Activated T-cell treated with anti-CD3 and anti-CD28 coated beads, Interleukin-2, amount 50 U/mL, for 48 hours (primary cell): ENCODE data around the gene LIMS1.
A peak's percentile ranks its signal among the peaks of the same experiment; 100 is the strongest.
"Not testable (repeated sequence)": the region's sequence is repeated elsewhere in the genome, so short reads cannot be mapped to it uniquely, and the experiment has no call there.

Experiments
- DNase-seq, 2 experiments: peaks; one replicate each; pipeline ENCODE4 v3.0.0-alpha.2; 2020

The LIMS1 gene

DNA sequence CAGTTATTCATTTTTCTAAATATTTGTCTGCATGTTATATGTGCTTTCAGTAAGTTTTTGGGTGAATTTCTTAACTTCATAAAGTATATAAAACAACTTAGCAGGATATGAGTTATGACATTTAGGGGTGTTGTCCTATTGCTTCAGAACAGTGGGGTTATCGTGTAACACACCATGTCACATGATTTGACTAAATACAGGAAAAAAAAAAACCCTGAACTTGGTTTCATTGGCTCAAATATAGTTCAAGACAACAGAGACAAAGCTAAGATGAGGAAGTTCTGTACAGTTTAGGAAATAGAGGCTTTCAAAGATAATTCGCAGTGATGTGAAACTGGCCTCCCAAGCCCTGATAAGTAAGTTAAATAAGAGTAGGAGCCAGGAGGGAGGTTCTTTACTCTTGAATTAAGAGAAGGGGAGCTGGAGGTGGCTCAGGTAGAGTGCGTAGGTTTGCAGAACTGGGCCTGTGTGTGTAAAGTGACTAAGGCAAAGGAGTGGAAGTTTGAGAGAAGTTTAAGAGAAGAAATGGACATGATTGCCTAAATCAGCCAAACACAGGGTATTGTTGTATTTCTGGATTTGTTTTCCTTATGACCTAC, 53.9 kb downstream of the LIMS1 start:
- DNase-seq = no peak

DNA sequence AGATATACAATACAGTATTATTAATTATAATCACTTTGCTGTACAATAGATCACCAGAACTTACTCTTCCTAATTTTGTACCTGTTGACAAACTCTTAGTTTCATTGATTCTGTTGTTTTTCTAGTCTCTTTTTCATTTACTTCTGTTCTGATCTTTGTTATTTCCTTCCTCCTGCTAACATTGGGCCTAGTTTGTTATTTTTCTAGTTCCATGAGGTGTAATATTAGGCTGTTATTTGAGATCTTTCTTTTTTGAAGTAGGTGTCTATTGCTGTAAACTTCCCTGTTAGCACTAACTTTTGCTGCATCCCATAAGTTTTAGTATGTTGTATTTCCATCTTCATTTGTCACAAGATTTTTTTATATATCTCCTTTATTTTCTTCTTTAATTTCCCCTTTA, 55.1 kb downstream of the LIMS1 start:
- DNase-seq = no peak

DNA sequence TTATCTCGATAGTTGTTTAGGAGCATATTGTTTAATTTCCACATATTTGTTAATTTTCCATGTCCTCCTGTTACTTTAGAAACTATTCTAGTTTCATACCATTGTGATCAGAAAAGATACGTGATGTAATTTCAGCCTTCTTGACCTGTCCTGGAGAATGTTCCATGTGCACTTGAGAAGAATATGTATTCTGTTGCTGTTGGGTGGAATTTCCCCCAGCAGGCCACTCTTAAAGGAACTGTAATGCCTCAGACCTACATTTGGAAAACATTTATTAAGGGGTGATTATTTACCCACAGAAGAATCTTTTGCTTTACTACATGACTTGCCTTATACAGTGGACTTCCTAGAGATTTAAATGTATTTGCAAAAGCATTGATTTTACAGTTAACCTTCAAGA, 55.5 kb downstream of the LIMS1 start:
- no peak for DNase-seq

DNA sequence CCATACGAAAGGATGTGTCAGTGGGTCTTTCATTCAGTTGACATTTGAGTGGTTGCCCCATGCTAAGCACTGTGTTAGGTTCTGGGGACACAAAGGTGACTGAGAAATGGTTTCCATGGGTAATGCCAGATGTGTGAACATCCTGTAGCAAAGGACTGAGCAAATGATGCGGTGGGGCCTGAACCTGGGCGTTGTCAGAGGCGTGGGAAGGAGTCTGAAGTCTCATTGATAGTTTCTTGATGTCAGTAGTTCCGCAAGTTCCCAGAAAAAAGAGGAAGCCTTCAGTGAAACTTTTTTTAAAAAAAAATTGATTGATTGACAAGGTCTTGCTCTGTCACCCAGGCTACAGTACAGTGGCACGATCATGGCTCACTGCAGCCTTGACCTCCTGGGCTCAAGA, 56.9 kb downstream of the LIMS1 start:
- no peak for DNase-seq

DNA sequence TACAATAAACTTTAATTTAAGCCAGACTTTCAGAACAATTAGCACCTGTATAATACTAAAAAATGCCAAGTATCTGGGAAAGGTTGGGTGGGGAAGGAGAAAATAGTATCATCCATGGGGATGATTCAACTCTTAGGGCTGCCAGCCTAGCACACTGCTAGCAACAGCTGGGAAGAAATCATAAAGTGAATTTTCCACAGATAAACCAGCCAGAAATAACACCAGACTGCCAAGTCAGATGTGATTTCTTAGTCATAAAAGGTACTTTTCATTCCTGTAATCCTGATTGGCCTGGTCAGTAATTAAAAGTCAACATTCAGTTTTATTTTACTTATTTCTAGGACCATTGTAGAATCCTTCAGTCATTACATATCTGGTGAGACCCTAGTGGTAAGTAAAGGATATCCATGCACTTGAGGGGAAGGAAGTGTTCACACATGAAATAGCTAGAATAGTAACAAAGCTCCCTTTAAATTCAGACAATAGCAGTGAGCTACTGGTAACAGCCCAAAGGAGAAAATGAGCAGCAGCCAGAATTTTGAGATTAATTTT, 59.4 kb downstream of the LIMS1 start:
- no peak for DNase-seq

DNA sequence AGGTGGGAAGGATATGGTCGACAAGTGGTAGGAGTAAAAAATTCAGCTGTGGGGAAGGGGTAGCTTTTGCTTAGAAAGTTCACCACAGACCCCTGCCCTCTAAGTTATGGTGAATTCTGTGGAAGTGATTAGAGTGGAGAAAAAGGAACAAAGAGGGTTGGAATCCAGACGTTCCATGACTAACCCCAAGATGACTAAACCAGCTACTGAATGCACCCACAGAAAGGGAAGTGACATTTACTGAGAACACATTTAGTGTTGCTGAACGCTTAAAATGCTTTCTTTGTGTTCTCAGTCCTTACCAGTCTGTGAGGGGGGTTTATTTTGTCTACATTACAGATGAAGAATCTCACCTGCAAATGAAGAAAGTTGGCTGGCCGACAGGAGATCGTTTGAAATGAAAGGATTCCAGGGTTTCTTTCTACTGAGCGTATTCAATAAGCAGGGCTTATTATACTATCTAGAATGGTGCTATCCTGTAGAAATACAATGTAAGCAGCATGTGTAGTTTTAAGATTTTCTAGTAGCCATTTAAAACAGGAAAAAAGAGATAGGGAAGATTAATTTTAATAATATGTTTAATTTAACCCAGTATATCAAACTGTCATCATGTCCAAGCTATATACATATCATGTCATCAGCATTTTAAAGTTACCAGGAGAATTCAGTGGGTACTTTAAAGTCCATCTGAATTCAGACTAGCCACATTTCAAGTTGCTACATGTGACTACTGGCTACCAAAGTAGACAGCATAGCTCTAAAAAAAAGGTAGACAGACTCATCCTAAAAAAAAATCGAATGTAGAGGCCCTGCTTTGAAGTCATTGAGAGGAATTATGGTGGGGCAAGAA, 60.1 kb downstream of the LIMS1 start:
- no peak for DNase-seq

DNA sequence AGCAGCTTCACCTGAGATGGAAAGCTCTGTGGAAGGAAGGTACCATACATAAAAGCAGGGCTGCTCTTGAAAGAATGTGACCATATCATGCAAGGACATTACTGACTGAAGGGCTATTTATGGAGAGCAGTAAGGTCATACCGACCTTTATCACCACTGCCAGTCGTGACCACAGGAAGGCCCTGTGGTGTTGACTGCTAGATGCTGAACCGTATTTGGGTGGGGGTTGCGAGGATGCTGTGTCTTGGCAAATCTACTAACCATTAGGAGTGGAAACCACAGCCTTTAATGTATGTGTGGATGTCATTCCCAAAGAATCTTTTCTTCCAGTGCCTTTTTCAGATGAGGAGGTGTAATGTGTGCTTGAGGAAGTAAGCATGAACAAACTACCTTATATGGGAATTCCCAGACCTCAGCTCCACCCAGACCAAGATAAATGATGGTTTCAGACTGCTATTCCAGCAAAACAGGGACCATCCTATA, 60.8 kb downstream of the LIMS1 start:
- DNase-seq = no peak

DNA sequence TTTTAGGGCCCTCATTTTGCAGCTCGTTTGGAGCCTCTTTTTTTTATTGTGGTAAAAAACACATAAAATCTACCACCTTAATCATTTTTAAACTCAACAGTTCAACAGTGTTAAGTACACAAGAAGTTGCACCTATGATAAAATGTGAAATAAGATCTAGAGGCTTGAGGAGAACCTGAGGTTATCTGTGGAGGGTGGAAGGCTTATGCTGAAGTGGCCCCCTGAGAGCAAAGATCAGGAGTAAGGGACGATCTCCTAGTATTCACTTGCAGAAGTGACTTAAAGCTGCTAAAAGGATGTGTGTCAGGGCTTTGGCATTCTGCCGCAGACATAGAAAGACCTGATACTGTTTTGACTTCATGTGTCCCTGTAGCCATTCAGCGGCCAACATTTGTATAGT, 61.5 kb downstream of the LIMS1 start:
- not testable (repeated sequence) for DNase-seq

DNA sequence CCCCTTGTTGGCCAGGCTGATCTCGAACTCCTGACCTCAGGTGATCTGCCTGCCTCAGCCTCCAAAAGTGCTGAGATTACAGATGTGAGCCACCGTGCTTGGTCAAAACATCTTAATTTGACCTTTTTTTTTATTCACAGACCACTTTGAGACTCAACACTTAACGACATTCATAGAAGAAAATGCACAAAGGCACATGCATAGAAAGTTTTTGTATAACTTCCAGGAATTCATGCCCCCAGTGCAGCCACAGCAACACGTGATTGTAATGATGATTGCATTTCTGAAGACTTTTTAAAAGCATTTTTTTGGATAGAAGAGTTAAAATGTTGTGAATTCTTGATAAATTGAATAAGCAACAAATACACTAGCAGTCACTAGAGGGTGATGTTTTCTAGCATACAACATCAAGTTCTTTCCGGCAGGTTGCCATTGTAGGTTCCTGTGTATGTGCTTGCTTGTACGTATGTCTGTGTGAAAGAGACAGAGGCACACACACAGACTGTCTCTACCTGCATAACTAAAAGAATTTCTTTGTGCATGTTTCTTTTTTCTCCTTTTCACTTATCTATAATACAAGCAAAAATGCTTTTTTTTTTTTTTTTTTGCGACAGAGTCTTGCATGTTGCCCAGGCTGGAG, 63.0 kb downstream of the LIMS1 start:
- DNase-seq = not testable (repeated sequence)

DNA sequence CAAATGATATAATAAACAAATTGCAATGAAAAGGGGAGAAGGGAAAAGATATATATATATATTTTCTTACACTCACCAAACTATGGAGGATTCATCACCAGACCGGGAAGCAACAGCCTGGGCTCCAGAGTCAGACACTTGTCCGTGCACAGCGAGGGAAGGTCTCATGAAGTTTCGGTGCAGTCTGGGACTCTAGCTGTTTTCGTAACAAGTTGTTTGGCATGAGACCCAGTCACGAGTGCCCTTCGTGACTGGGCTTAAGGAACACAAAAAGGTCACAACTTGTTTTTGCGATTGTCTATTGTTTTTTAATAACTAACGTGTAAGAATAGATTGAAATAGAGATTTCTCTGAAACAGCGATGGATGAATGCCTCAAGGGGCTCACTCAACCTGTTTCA, 66.9 kb downstream of the LIMS1 start:
- DNase-seq = not testable (repeated sequence)

DNA sequence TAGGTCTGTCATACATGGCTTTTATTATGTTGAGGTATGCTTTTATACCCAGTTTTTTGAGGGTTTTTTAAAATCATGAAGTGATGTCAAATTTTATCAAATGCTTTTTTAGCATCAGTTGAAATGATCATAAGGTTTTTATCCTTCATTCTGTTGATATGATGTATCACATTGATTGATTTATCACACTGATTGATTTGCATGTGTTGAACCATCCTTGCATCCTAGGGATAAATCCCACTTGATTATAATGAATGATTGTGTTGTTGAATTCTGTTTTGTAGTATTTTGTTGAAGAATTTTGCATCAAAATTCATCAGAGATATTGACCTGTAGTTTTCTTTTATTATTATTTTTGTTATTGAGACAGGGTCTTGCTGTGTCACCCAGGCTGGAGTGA, 68.2 kb downstream of the LIMS1 start:
- DNase-seq = no peak

DNA sequence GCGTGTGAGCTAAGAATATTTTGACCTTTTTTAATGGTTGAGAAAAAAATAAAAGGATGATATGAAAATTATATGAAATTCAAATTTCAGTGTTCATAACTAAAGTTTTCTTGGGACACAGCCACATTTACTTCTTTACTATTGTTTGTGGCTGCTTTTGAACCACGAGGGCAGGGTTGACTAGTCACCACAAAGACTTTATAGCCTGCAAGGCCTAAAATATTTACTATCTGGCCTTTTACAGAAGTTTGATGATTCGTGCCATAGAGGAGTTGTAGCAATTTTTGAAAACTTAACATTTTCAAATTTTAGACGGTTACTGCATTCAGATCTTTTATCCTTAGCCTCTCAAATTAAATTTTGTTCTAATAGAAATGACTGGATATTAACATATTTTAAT, 69.9 kb downstream of the LIMS1 start:
- DNase-seq = no peak

DNA sequence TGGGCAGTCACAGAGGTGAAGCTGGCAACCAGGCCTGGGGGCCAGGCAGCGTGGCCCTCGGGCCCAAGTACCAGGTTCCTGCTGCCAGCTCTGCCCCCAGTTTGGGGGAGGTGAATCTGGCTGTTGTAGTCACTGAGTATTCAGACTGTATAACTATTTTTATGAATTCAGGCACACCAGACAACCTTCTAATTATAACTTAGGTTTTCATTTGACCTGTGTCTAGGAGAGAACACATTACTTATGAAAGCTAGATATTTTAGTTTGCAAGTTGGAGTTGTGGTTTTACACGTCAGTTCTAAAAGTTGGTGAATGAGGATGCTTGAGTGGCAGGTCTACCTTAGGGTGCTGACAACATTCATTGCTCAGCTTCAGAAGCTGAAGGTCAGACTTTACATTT, 71.7 kb downstream of the LIMS1 start:
- DNase-seq = no peak

DNA sequence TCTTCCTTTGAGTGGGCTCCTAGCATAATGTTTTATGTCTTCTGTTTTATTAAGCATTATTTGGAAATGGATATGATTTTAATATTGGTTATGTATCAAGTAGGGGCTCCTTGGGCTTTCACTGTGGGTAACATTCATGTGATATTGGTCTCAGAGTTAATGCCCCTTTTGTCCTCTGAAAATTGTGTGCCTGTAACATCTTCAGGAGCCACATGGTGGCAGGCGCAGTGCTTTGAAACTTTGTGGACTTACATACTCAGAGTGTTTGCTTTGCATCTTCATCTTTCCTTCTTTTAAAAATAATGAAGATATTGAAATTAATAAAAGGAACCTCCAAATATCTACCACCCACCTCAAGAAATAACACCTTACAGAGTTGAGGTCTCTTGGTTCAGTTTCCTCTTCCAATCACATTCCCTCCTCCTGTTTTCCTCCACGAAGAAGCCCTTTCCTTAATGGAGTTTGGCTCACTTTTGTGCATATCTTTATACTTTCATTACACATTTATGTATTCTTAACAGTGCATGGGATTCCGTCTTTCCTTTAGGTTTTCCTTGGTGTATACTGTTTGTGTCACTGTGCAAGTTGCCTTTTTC, 73.5 kb downstream of the LIMS1 start:
- no peak for DNase-seq

DNA sequence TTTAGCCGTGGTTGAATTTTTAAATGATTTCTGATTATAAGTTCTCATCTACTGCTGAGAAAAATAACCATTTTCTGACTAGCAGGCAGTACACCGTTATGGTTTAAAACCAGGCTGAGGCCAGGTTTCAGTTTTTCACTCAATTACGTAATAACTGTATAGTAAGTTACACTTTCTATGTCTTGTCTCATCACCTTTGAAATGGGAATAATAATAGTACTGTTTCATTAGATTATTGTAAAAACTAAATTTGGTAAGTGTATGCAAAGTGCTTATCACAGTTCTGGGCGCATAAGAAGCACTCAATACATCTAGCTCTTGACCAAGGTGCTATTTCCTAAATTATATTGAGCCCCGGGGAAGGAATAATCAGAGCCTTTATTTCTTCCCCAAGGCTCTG, 76.8 kb downstream of the LIMS1 start:
- no peak for DNase-seq

DNA sequence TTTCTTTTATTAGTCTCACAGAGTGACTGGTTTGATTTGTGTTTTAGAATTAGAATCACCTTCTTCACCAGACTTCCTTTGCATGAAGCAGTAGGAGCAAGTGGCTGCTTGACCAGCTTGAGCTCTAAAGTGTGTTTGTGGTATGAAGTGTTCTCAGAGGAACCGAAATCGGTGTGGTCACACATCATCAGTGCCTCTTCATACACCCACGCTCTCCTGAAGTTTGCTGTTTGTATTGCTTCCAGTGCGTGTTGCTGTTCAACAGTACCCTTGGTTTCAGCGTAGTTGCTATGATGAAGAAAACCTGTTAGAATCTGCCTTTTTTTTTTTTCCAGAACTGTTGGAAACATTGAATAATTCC, 77.9 kb downstream of the LIMS1 start:
- no peak for DNase-seq

DNA sequence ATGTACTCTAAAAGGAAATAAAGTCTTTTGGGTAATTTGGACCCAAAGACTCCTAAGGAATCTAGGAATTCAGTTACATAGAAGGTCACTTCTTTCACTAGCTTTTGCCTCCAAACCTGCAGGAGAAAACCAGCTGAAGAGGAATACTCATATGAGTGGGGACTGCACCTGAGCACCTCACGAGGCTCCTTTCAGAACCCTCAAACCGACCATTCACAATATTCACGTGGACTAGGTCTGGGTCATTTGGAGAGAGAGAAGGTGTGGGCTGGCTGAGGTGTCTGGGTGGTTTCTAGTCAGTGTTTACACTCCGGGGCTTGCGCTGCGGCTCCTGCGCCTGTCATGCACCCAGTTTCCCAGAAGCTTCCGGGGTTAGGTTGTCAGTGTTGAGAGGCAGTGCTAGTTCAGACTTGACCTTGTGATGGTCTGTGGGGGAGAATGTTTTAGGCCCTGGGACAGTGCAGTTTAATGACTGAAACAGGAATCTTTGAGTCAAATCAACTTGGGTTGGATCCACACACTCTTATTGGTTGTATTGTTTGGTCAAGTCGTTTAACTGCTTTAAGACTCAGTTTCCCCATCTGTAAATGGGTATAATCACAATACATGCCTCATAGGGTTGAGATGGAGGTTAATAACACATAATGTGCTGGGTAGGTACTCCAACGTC, 78.4 kb downstream of the LIMS1 start:
- peak; percentile 69 to 79 for DNase-seq

DNA sequence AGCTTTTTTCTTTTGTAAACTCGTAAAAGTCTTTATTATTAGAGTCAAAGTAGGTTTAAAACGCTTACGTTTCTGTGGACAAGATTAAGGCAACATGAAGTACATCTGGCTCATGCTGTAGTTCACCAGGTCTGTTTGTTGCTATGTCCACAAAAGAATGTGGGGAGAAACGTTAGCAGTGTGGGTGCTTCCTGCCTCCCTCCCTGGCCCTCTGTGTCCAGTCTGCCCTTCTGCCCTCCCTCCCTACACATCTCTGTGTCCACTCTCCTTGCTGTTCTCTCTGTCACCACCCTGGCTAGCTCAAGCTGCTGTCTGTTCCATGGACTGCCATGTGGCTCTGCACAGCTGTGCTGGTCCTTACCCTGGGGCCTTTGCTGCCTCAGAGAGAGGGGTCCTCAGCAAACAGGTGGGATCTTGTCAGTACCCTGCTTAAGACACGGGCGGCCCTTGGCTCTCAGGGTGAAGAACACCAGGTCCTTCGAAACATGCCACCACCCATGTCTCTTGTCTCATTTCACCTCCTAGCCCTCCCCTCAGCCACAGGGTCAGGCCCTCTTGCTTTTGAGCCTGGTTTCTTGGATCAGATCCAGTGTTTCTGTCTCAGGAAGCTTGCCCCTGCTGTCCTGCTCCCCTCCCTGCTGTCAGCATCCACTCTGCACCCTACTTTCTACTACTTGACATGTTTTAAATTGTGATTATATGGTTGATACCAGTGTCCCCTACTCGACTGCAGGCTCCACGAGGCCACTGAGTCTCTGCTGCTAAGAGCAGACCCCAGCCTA, 79.2 kb downstream of the LIMS1 start:
- DNase-seq = no peak

DNA sequence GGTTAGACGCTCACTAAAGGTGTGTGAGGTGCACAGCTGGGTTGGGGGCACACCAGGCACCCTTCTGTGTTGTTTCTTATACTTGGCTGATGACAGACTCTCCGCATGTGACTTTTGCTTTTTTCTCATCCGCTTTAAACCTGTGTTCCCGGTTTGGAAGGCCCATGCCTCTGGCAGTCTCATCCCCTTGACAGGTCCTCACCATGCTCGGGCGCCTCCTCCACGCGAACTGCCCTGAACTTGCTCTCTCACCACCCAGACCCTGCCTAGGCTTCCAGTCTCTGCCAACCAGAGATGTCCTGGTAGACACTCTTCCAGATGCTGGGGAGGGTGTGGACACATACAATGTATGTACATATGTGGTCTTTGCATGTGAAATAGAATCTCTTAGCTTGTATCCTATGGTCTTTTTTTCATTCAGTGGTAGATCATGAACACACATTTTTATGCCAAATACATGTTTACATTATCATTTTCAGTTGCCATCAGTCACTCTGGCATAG, 79.8 kb downstream of the LIMS1 start:
- no peak for DNase-seq

DNA sequence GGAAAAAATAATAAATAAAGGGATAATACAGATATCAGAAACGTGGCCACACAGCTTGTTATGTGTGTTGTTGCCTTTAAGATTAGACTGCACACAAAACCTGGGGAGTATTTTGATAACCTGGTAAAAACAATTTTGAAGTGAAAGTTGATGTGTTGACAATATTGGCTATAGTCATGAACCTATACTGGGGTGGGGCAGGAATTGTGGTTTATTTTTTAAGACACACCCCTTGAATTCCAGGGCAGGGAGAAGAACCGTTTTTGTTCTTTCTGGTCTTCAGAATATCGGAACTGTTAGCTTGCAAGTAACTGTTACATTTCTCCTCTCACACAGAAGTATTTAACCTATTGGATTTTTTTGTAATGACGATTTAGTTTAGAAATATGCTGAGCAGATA, 80.4 kb downstream of the LIMS1 start:
- no peak for DNase-seq

DNA sequence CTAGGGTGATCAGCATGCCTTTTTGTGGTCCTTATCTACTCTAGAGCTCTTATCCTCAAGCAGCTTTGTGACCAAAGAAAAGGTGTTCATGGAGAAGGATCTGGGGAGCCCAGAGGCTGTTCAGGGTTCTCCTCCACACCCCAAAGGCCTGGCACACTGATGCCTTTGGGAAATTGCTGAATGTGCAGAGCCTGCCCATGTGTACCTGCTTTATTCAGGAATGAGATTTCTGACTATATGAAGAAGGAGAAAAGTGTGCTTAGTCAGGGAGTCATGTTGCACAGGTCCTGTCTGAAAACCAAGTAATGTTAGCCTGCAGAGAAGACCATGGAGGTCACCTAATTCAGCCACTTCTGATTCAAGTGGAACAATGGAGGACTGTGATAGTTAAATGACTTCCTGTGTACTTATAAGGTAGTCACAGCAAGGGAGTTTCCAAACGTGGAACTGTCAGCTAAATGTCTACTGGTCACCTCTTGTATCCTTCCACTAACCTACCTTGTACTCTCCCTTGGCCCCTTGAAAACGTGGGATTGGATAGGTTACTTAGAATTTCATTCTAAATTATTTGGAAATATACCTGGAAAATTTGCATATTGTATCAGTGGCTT, 81.3 kb downstream of the LIMS1 start:
- no peak for DNase-seq
